ENCODE measurements around the gene PAX8. TPM values are rescaled to one million over a fixed set of nuclear protein-coding genes. Genes with fewer than 3 reads are reported as not detected.

The PAX8 gene
- total RNA-seq, 1 donor = 2.9 TPM

- Histone ChIP-seq H3K9me3 (ENCODE audit: low read depth, low read length) (no peaks in the 10 kb centered on the region), H3K4me1 (ENCODE audit: insufficient read depth, low read length) (no peaks in the 10 kb centered on the region), H3K4me3 (ENCODE audit: insufficient read depth, low read length) (no peak overlapping the region), H3K36me3 (ENCODE audit: insufficient read depth, low read length) (no peaks in the 10 kb centered on the region), H3K79me2 (ENCODE audit: insufficient read depth, low read length) (no peaks in the 10 kb centered on the region), H3K27me3 (ENCODE audit: insufficient read depth, low read length) (no peaks in the 10 kb centered on the region), H2AFZ (ENCODE audit: low read length) (no peak overlapping the region), H3K4me2 (ENCODE audit: insufficient read depth, low read length) (no peak overlapping the region), H3K27ac (ENCODE audit: low read depth, low read length) (no peak overlapping the region), H4K20me1 (ENCODE audit: insufficient read depth, low read length) (no peaks in the 10 kb centered on the region)
- no peak for TF ChIP-seq CTCF (IDR thresholded peaks at IDR 0.05; ENCODE audit: extremely low read depth, low read depth, low read length)
- DNase-seq (ENCODE audit: insufficient read length, low spot score, missing footprints) = no peak
Observed at GRCh38 chr2:113178069-113178746, 100.5 kb downstream of the PAX8 start.

GRCh38 chr2:113176696-113177355 lies 101.9 kb downstream of the PAX8 start:
- Histone ChIP-seq H3K9me3 (ENCODE audit: low read depth, low read length) (no peaks in the 10 kb centered on the region), H3K36me3 (ENCODE audit: insufficient read depth, low read length) (no peaks in the 10 kb centered on the region), H3K79me2 (ENCODE audit: insufficient read depth, low read length) (no peaks in the 10 kb centered on the region), H3K4me3 (ENCODE audit: insufficient read depth, low read length) (no peak overlapping the region), H3K27me3 (ENCODE audit: insufficient read depth, low read length) (no peaks in the 10 kb centered on the region), H3K4me1 (ENCODE audit: insufficient read depth, low read length) (no peaks in the 10 kb centered on the region), H3K27ac (ENCODE audit: low read depth, low read length) (no peak overlapping the region), H2AFZ (ENCODE audit: low read length) (no peak overlapping the region), H4K20me1 (ENCODE audit: insufficient read depth, low read length) (no peaks in the 10 kb centered on the region), H3K4me2 (ENCODE audit: insufficient read depth, low read length) (no peak overlapping the region)
- TF ChIP-seq CTCF (IDR thresholded peaks at IDR 0.05; ENCODE audit: extremely low read depth, low read depth, low read length) = no peak
- no peak for DNase-seq (ENCODE audit: insufficient read length, low spot score, missing footprints)

- no peak overlapping the region for H2AFZ ChIP-seq (ENCODE audit: low read length)
- no peaks in the 10 kb centered on the region for H3K4me1 ChIP-seq (ENCODE audit: insufficient read depth, low read length)
- no peak for DNase-seq (ENCODE audit: insufficient read length, low spot score, missing footprints)
- H3K9me3 ChIP-seq (ENCODE audit: low read depth, low read length) = no peaks in the 10 kb centered on the region
- H3K4me3 ChIP-seq (ENCODE audit: insufficient read depth, low read length) = no peak overlapping the region
- H3K36me3 ChIP-seq (ENCODE audit: insufficient read depth, low read length) = no peaks in the 10 kb centered on the region
- no peak for TF ChIP-seq CTCF (IDR thresholded peaks at IDR 0.05; ENCODE audit: extremely low read depth, low read depth, low read length)
- no peaks in the 10 kb centered on the region for H4K20me1 ChIP-seq (ENCODE audit: insufficient read depth, low read length)
- H3K27me3 ChIP-seq (ENCODE audit: insufficient read depth, low read length) = no peaks in the 10 kb centered on the region
- H3K4me2 ChIP-seq (ENCODE audit: insufficient read depth, low read length) = no peak overlapping the region
- H3K79me2 ChIP-seq (ENCODE audit: insufficient read depth, low read length) = no peaks in the 10 kb centered on the region
- H3K27ac ChIP-seq (ENCODE audit: low read depth, low read length) = no peak overlapping the region
Observed at GRCh38 chr2:113175736-113176695, 102.7 kb downstream of the PAX8 start.

Data from osteoblast (primary cell).